Neural cell (in vitro differentiated cells): ENCODE results near the gene FASLG.

Experiments used
- EZH2 ChIP-seq: fragments of 200-600, 300-800 bp; shearing (Covaris generic), sonication (generic); IDR thresholded peaks from 2 replicates; pipeline ENCODE4 v1.6.1; 2014; ENCODE audit warnings: antibody characterized with exemption, low read length, borderline replicate concordance, mild to moderate bottlenecking; ENCODE audit not compliant: insufficient read depth, poor library complexity, severe bottlenecking
- TF ChIP-seq, protein P1 (sequence below): IDR thresholded peaks from 2 replicates; pipeline ENCODE4 v1.6.1; 2012; ENCODE audit warnings: borderline replicate concordance
- TF ChIP-seq, protein P2 (sequence below): fragments of 450-650 bp; IDR thresholded peaks from 2 replicates; pipeline ENCODE4 v1.5.1; 2014; ENCODE audit warnings: antibody characterized with exemption, mild to moderate bottlenecking, moderate library complexity; ENCODE audit not compliant: poor library complexity, severe bottlenecking

DNA sequence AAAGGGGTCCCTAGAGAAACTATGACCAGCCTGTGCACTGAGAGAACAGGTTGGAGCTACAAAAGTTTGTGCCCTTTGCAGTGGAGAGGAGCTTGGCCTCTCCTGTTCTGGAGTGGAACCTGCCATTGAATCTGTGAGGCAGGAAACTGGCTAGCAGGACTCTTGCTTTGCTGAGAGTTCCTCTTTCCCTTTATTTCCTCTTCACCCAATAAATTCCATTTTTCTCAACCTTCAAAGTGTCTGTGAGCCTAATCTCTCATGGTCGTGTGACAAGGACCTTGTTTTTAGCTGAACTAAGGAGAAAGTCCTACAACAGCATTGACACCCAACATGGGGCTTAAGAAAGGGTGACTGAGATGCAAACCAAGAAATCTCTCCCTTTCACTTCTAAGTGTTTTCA, 42.7 kb upstream of the FASLG start:
- TF ChIP-seq, protein P1, sequence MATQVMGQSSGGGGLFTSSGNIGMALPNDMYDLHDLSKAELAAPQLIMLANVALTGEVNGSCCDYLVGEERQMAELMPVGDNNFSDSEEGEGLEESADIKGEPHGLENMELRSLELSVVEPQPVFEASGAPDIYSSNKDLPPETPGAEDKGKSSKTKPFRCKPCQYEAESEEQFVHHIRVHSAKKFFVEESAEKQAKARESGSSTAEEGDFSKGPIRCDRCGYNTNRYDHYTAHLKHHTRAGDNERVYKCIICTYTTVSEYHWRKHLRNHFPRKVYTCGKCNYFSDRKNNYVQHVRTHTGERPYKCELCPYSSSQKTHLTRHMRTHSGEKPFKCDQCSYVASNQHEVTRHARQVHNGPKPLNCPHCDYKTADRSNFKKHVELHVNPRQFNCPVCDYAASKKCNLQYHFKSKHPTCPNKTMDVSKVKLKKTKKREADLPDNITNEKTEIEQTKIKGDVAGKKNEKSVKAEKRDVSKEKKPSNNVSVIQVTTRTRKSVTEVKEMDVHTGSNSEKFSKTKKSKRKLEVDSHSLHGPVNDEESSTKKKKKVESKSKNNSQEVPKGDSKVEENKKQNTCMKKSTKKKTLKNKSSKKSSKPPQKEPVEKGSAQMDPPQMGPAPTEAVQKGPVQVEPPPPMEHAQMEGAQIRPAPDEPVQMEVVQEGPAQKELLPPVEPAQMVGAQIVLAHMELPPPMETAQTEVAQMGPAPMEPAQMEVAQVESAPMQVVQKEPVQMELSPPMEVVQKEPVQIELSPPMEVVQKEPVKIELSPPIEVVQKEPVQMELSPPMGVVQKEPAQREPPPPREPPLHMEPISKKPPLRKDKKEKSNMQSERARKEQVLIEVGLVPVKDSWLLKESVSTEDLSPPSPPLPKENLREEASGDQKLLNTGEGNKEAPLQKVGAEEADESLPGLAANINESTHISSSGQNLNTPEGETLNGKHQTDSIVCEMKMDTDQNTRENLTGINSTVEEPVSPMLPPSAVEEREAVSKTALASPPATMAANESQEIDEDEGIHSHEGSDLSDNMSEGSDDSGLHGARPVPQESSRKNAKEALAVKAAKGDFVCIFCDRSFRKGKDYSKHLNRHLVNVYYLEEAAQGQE, result no peak
- TF ChIP-seq, protein P2, sequence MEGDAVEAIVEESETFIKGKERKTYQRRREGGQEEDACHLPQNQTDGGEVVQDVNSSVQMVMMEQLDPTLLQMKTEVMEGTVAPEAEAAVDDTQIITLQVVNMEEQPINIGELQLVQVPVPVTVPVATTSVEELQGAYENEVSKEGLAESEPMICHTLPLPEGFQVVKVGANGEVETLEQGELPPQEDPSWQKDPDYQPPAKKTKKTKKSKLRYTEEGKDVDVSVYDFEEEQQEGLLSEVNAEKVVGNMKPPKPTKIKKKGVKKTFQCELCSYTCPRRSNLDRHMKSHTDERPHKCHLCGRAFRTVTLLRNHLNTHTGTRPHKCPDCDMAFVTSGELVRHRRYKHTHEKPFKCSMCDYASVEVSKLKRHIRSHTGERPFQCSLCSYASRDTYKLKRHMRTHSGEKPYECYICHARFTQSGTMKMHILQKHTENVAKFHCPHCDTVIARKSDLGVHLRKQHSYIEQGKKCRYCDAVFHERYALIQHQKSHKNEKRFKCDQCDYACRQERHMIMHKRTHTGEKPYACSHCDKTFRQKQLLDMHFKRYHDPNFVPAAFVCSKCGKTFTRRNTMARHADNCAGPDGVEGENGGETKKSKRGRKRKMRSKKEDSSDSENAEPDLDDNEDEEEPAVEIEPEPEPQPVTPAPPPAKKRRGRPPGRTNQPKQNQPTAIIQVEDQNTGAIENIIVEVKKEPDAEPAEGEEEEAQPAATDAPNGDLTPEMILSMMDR, result no peak
- no peak for TF ChIP-seq EZH2
